Rectal smooth muscle tissue (tissue), 1 donor: ENCODE data around the gene VASP.

Experiments used
- H3K27ac ChIP-seq: one replicate; pipeline ENCODE4 v1.7.0; 2013; ENCODE audit warnings: low read depth, low read length, inconsistent platforms
- H3K27me3 ChIP-seq: one replicate; pipeline ENCODE4 v1.7.0; 2013; ENCODE audit warnings: low read length; ENCODE audit not compliant: control insufficient read depth, insufficient read depth
- H3K36me3 ChIP-seq: one replicate; pipeline ENCODE4 v1.7.0; 2013; ENCODE audit warnings: low read length; ENCODE audit not compliant: control insufficient read depth, insufficient read depth
- H3K4me1 ChIP-seq: one replicate; pipeline ENCODE4 v1.7.0; 2013; ENCODE audit warnings: low read length; ENCODE audit not compliant: control insufficient read depth, insufficient read depth
- H3K4me3 ChIP-seq: one replicate; pipeline ENCODE4 v1.7.0; 2013; ENCODE audit warnings: low read length
- H3K9ac ChIP-seq: one replicate; pipeline ENCODE4 v1.7.0; 2013; ENCODE audit warnings: low read length

Gene VASP

DNA sequence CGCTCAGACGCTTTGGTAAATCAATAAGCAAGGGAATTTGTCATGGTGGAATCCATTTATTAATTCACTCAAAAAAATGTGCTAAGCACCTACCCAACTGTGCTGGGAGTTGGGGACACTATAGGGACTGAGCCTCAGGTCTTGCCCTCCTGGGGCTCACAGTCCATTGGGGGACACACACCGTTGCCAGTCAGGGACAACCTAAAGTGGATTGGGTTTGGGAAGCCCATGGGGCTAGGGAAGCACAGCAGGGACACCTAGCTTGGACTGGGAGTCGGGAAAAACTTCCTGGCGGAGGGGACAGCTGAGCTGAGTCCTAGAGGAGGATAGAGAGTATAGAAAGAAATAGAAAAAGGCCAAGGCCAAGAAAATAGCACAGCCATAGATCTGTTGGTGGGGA, 31.0 kb upstream of the VASP start:
- Histone ChIP-seq H3K36me3 (no peaks in the 10 kb centered on the region), H3K27ac (no peak overlapping the region), H3K4me1 (no peaks in the 10 kb centered on the region), H3K27me3 (no peaks in the 10 kb centered on the region), H3K4me3 (no peak overlapping the region), H3K9ac (no peak overlapping the region)

DNA sequence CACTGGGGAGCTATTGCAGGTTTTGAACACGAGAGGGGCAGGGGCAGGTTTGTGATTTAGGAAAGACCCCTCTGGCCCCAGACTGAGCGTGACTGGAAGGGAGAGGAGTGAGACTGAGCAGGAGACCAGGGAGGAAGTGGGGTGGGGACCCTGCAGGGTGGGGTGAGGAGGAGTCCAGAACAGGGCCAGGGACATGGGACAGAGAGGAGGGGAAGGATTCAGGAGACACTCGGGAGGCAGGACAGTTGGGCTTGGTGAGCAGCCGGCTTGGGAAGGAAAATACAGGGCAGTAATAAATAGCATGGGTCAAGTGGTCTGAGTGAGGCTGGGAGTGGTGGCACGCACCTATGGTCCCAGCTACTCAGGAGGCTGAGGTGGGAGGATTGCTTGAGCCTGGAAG, 30.1 kb upstream of the VASP start:
- no peaks in the 10 kb centered on the region for H3K4me1 ChIP-seq
- H3K27ac ChIP-seq: no peak overlapping the region
- no peaks in the 10 kb centered on the region for H3K36me3 ChIP-seq
- H3K4me3 ChIP-seq: no peak overlapping the region
- H3K27me3 ChIP-seq: no peaks in the 10 kb centered on the region
- no peak overlapping the region for H3K9ac ChIP-seq

DNA sequence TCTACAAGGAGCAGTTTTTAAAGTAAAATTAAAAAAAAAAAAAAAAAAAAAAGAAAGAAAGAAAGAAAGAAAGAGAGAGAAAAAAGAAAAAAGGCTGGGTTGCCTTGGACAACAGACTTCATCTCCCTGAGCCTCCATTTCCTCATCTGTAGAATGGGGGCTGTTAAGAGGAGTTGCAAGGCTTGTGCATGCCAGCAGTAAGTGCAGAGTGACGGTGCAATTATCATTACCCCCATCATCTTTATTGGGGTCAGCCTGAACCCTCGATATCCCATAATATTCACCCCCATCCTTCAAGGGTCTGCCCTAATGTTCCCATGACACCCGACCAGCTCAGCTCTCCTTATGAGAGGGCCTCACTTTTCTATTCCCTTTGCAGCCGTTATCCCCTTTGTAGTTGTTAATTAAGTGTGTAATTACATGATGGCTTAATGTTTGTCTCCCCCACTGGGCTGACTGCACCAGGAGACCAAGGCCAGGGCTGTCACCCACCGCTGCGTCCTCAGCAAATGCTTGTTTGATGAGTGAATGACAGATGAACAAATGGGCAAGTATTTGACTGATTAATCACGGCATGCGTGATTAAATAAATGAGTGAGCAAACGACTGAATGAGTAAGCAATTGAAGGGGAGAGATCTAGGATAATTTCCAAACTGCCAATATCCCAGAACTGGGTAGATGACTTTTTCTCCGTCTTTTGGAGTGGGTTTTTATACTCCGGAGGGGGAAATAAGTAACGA, 29.4 kb upstream of the VASP start:
- Histone ChIP-seq H3K36me3 (no peaks in the 10 kb centered on the region), H3K4me3 (peak overlapping the region; percentile 70)

DNA sequence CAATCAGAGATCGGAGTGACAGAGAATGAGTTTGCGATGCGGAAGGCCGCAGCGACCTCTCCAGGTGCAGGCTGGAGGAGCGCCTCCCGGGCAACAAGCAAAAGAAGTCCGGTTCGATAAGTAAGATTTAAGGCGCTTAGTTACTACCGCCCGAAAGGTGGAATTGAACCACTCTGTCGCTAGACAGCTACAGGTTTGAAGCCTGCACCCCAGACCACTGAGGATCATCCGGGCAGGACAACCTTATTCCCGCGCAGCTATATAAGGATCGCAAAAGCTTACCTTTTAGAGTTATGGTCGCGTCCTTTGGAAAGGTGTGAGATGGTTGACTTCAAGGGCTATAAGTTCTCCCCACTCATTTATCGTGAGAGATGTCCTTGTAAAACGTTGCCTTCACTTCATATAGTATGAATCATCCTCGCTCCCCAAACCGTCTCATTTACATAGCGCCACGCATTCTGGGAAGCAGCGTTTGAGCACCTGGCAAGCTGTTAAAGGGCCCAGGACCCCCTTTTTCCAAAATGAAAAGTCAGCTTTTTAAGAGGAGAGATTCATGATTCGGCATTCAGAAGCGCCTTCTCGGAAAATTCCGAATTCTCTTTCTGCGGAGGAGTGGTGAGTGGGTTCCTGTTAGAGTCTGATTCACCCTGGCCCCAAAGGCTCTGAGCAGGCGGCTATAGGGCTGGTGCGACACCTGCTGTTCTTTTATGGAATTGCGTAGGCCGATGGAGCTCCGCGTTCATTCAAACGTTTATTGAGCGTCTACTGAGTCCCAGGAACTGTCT, 28.6 kb upstream of the VASP start:
- Histone ChIP-seq H3K27ac (peak overlapping the region; percentile 97), H3K4me1 (no peaks in the 10 kb centered on the region), H3K4me3 (peak overlapping the region; percentile 70), H3K9ac (peak overlapping the region; percentile 63), H3K27me3 (no peaks in the 10 kb centered on the region), H3K36me3 (no peaks in the 10 kb centered on the region)

More for the DNA sequence above, 29.4 kb upstream of the VASP start:
- Histone ChIP-seq H3K9ac (no peak overlapping the region), H3K27me3 (no peaks in the 10 kb centered on the region), H3K4me1 (no peaks in the 10 kb centered on the region), H3K27ac (peak overlapping the region; percentile 97)

DNA sequence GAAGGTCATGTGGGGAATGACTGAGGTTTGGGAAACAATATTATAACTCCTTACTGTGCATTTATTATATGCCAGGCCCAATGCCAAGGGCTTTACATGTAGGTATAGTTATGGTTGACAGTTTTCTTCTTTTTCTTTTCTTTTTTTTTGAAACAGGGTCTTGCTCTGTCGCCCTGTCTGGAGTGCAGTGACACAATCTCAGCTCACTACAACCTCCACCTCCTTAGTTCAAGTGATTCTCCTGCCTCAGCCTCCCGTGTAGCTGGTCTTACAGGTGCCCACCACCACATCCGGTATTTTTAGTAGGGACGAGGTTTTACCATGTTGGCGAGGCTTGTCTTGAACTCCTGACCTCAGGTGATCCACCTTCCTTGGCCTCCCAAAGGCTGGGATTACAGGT, 24.2 kb upstream of the VASP start:
- no peak overlapping the region for H3K9ac ChIP-seq
- H3K4me3 ChIP-seq: no peak overlapping the region
- no peaks in the 10 kb centered on the region for H3K36me3 ChIP-seq
- no peaks in the 10 kb centered on the region for H3K4me1 ChIP-seq
- H3K27ac ChIP-seq: no peak overlapping the region
- no peaks in the 10 kb centered on the region for H3K27me3 ChIP-seq

DNA sequence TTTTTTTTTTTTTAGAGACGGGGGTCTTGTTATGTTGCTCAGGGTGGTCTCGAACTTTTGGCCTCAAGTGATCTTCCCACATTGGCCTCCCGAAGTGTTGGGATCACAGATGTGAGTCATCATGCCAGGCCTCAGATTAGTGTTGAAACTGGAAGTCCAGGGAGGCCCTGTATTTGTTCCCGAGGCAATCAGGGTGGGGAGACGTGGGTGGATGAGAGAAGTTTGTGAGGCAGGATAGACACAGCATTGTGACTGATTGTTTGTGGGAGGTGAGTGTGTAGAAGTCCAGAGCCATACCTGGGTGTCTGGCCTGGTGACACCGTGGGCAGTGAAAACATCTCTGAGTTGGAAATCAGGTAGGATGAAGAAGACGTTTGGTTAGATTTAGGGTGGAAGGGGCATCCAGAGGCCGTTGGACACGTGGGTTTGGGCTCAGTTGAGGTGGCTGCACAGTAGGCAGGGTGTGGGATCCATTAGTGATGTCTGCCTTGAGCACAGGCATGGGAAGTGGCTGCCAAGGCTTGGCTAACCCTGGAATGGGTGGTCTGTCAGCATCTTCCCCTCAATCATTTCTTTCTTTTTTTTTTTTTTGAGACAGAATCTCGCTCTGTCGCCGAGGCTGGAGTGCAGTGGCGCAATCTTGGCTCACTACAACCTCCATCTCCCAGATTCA, 22.9 kb upstream of the VASP start:
- H3K9ac ChIP-seq: no peak overlapping the region
- no peaks in the 10 kb centered on the region for H3K27me3 ChIP-seq
- no peak overlapping the region for H3K27ac ChIP-seq
- no peaks in the 10 kb centered on the region for H3K4me1 ChIP-seq
- no peaks in the 10 kb centered on the region for H3K36me3 ChIP-seq
- H3K4me3 ChIP-seq: no peak overlapping the region

DNA sequence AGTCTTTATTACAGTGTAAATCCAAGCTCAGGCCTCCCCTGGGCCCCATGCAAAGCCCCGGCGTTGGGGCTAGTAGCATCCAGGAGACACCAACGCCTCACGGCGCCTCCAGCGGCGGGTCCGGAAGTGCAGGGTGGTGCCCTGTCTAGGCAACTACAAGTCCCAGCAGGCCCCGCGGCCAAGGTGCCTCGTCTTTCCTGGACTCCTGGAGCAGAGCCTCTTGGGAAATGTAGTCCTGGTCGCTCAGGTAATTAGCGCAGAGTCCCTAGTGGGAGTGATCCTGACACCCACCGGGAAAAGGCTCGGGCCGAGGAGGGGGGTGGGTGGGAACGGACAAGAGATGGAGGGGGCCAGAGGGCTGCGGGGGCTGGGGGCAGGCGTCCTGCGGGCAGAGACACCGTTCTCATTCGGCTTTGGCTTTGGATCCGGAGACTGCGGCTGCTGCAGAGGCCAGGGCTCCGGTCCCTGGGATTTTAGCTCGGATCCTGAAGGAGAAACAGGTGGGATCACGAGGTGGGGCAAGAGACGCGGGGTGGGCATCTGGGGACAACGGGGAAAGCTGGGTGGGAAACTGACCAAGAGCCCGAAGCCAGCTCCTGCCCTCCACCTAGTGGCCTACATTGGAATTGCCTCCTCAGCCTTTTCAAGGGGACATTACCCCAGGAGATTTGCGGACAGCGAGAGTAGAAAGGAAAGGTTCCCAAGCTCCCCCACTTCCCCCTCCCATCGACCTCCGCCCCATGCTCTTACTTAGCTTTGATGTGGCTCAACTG, 21.8 kb upstream of the VASP start:
- no peaks in the 10 kb centered on the region for H3K36me3 ChIP-seq
- no peaks in the 10 kb centered on the region for H3K27me3 ChIP-seq
- H3K4me1 ChIP-seq: no peaks in the 10 kb centered on the region
- H3K9ac ChIP-seq: no peak overlapping the region
- peak overlapping the region; percentile 81 for H3K4me3 ChIP-seq
- H3K27ac ChIP-seq: peak overlapping the region; percentile 56

DNA sequence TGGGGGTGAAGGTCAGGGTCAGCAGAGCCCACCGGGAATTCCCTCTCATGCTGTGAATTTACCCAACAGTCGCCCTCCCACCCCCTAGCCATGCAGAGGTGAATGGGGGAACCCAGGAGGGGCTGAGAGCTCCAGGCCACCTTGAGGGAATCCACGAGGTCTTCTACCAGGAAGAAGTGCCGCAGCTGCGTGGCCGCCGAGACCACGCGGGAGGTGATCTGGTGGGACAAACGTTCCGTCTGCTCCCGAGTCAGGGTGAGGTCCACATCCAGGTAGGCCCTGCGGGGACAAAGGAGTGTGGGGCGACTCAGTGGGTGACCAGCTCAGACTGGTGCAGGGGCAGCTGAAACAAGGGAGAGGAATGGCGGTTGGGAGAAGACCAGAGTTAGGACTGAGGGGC, 18.6 kb upstream of the VASP start:
- Histone ChIP-seq H3K9ac (no peak overlapping the region), H3K27me3 (no peaks in the 10 kb centered on the region), H3K4me3 (no peak overlapping the region), H3K4me1 (peaks cover 5% of the 10 kb centered on the region), H3K36me3 (no peaks in the 10 kb centered on the region), H3K27ac (no peak overlapping the region)

DNA sequence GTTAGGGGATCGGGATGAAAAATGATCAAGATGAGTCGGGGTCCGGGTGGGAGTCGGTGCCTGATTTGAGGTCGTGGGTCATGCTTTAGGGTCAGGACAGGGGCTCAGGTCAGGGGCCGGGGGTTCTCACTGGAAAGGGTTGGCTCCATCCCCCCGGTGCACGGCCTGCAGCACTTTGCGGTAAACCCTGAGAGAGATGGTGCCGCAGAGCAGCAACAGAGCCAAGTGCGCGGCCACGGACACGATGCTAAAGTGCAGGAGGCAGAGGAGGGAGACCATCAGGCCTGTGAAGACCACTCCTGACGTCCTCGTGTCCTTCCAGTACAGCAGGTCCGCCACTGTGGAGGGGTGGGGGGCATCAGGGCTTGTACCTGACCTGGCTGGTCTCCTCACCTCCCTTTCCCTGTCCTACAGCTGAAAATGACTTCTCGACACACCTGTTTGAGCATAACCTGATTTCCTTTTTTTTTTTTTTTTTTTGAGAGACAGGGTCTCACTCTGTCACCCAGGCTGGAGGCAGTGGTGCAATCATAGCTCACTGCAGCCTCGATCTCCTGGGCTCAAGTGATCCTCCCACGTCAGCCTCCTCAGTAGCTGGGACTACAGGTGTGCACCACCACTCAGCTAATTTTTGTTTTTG, 17.9 kb upstream of the VASP start:
- Histone ChIP-seq H3K27me3 (no peaks in the 10 kb centered on the region), H3K27ac (no peak overlapping the region), H3K9ac (no peak overlapping the region), H3K4me3 (no peak overlapping the region), H3K36me3 (no peaks in the 10 kb centered on the region), H3K4me1 (peaks cover 5% of the 10 kb centered on the region)

DNA sequence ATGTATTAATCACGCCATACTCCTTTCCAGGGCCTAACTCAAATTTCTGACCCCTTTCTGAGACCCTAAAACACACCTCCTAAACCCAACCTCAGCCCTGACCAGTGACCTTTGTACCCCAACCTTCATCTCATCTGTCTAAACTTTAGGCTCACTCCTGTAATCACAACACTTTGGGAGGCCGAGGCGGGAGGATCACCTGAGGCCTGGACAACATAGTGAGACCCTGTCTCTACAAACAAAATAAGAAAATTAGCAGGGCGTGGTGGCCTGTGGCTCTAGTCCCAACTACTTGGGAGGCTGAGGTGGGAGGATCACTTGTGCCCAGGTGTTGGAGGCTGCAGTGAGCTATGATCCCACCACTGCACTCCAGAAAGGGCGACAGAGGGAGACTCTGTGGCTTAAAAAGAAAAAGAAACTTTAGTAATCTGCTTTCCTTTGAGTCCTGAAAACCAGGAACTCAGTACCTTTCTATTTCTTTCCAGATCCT, 15.1 kb upstream of the VASP start:
- H3K27ac ChIP-seq: peak overlapping the region; percentile 75
- H3K4me3 ChIP-seq: no peak overlapping the region
- no peaks in the 10 kb centered on the region for H3K27me3 ChIP-seq
- H3K4me1 ChIP-seq: peaks cover 6% of the 10 kb centered on the region
- H3K36me3 ChIP-seq: no peaks in the 10 kb centered on the region
- peak overlapping the region; percentile 62 for H3K9ac ChIP-seq

DNA sequence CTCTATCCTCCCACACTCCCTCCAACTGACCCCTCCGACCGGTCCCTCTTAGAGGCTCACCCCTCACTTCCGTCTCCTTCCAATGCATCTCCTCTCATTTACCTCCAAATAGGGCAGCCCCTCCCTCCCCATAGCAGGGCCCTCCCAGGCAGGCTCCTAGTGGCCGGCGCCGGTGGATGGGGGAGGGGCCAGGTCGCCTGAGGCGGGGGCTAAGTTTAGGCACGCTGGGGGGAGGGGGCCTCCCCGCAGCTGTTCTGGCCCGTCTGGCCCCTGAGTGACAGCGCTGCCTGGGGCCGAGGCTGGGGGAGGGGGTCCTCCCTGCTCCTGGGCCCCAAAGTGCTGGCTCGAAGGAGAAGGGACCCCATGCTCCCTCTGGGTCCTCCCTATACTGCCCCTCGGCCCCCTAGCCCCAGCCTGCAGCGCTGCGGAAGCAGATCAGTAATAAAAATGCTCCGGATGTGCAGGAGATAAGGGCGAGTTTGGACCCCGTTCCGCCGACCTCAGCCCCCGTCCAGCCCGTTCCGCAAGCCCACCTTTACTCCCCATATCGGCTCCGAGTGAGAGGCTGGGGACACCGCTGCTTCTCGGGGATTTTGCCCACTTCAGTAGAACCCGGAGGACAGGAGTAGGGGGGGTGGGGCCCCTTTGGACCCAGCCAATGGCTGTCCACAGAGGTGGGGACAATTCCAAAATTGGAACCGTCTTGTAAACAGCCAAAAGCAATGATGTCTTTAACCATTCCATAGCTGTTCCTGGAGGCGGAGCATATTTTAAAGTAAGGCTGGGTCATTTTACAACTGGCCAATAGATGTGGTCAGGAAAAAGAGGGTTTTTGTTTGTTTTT, 14.4 kb upstream of the VASP start:
- Histone ChIP-seq H3K36me3 (no peaks in the 10 kb centered on the region), H3K9ac (peak overlapping the region; percentile 62), H3K27me3 (no peaks in the 10 kb centered on the region), H3K27ac (peak overlapping the region; percentile 75), H3K4me3 (peak overlapping the region; percentile 70), H3K4me1 (peaks cover 8% of the 10 kb centered on the region)
